HEK293 (cell line): ENCODE results near the gene MSTN.

Source experiments
- CTCF ChIA-PET: fragments of 350-600 bp; formaldehyde crosslinking; extraction: SDS; loops from one replicate; lab custom pipeline; 2021; ENCODE audit warnings: antibody characterized with exemption; lab: Yijun Ruan, JAX
- POLR2A ChIA-PET: fragments of 300-600 bp; formaldehyde crosslinking; extraction: SDS; loops from one replicate; lab custom pipeline; 2020; ENCODE audit warnings: antibody characterized with exemption, inconsistent platforms; lab: Yijun Ruan, JAX
- H3K27ac ChIP-seq: fragments of 200-500 bp; sonication (Bioruptor generic); 2 replicates; pipeline ENCODE4 v1.5.1; 2014; ENCODE audit warnings: low read depth, low read length, control low read depth, inconsistent platforms; ENCODE audit errors: extremely low read depth
- H3K36me3 ChIP-seq, 2 experiments: fragments of 200-500 bp in 1 of 2; sonication (Bioruptor generic) in 1 of 2; 1 replicate in 1 of 2; 2 replicates in 1 of 2; pipeline ENCODE4 v1.5.1; 2014 to 2017; ENCODE audit warnings: inconsistent platforms in 2 of 2, low read length in 2 of 2; ENCODE audit not compliant: control insufficient read depth in 2 of 2, insufficient read depth in 1 of 2
- H3K4me1 ChIP-seq: fragments of 200-500 bp; sonication (Bioruptor generic); 2 replicates; pipeline ENCODE4 v1.5.1; 2014; ENCODE audit warnings: mild to moderate bottlenecking, low read length, inconsistent platforms; ENCODE audit not compliant: control insufficient read depth, insufficient read depth
- H3K4me3 ChIP-seq: 2 replicates; pipeline ENCODE4 v1.5.1; 2011; ENCODE audit warnings: low read depth, mild to moderate bottlenecking, control low read depth, low read length, moderate library complexity
- H3K9me3 ChIP-seq: fragments of 200-500 bp; sonication (Bioruptor generic); 2 replicates; pipeline ENCODE4 v1.5.1; 2014; ENCODE audit warnings: low read depth, low read length, inconsistent platforms; ENCODE audit not compliant: control insufficient read depth, insufficient read depth
- CTCF ChIP-seq: fragments of 450-650 bp; formaldehyde crosslinking; IDR thresholded peaks from 2 replicates; pipeline ENCODE4 v1.5.1; 2016; ENCODE audit warnings: missing biosample characterization, missing genetic modification characterization
- ELK4 ChIP-seq: IDR thresholded peaks from 2 replicates; pipeline ENCODE4 v1.6.1; 2011; ENCODE audit warnings: mild to moderate bottlenecking, low read depth, low read length, borderline replicate concordance
- KLF16 ChIP-seq: fragments of 450-650 bp; formaldehyde crosslinking; IDR thresholded peaks from 2 replicates; pipeline ENCODE4 v1.5.1; 2017; ENCODE audit warnings: missing biosample characterization, missing genetic modification characterization
- PRDM4 ChIP-seq: fragments of 450-650 bp; formaldehyde crosslinking; IDR thresholded peaks from 2 replicates; pipeline ENCODE4 v1.5.1; 2017; ENCODE audit warnings: missing biosample characterization, missing genetic modification characterization
- SETDB1 ChIP-seq: IDR thresholded peaks from one replicate; pipeline ENCODE4 v1.6.1; 2017; ENCODE audit warnings: mild to moderate bottlenecking, low read length, moderate library complexity, mixed read lengths; ENCODE audit not compliant: insufficient read length
- SP3 ChIP-seq: fragments of 450-650 bp; formaldehyde crosslinking; IDR thresholded peaks from 2 replicates; pipeline ENCODE4 v1.5.1; 2016; ENCODE audit warnings: missing biosample characterization, missing genetic modification characterization
- ZFP3 ChIP-seq: fragments of 450-650 bp; formaldehyde crosslinking; IDR thresholded peaks from 2 replicates; pipeline ENCODE4 v1.5.1; 2016; ENCODE audit warnings: low read depth, missing biosample characterization, missing genetic modification characterization
- ZNF121 ChIP-seq: fragments of 450-650 bp; formaldehyde crosslinking; IDR thresholded peaks from 2 replicates; pipeline ENCODE4 v1.5.1; 2016; ENCODE audit warnings: missing biosample characterization, missing genetic modification characterization
- ZNF280D ChIP-seq: fragments of 450-650 bp; formaldehyde crosslinking; IDR thresholded peaks from 2 replicates; pipeline ENCODE4 v1.5.1; 2016; ENCODE audit warnings: missing biosample characterization, missing genetic modification characterization
- ZNF548 ChIP-seq: fragments of 450-650 bp; formaldehyde crosslinking; IDR thresholded peaks from 2 replicates; pipeline ENCODE4 v1.5.1; 2016; ENCODE audit warnings: missing biosample characterization, missing genetic modification characterization
- ZNF658 ChIP-seq: fragments of 450-650 bp; formaldehyde crosslinking; IDR thresholded peaks from 2 replicates; pipeline ENCODE4; 2016; ENCODE audit warnings: missing biosample characterization, missing genetic modification characterization
- ZNF660 ChIP-seq: fragments of 450-650 bp; IDR thresholded peaks from 2 replicates; pipeline ENCODE4 v1.5.1; 2018; ENCODE audit warnings: missing biosample characterization, mild to moderate bottlenecking, missing genetic modification characterization
- ZNF670 ChIP-seq: fragments of 450-650 bp; formaldehyde crosslinking; IDR thresholded peaks from 2 replicates; pipeline ENCODE4 v1.5.1; 2016; ENCODE audit warnings: missing biosample characterization, missing genetic modification characterization, low read depth
- ZNF747 ChIP-seq: fragments of 450-650 bp; formaldehyde crosslinking; IDR thresholded peaks from 2 replicates; pipeline ENCODE4 v1.5.1; 2016; ENCODE audit warnings: missing biosample characterization, missing genetic modification characterization
- ZNF776 ChIP-seq: fragments of 450-650 bp; formaldehyde crosslinking; IDR thresholded peaks from 2 replicates; pipeline ENCODE4 v1.5.0; 2017; ENCODE audit warnings: missing biosample characterization, missing genetic modification characterization, borderline replicate concordance
- ZNF830 ChIP-seq: fragments of 450-650 bp; IDR thresholded peaks from 2 replicates; pipeline ENCODE4 v1.5.0; 2018; ENCODE audit warnings: missing biosample characterization, missing genetic modification characterization, low read depth, mild to moderate bottlenecking, moderate library complexity
- TF ChIP-seq, protein P1 (sequence below): fragments of 450-650 bp; formaldehyde crosslinking; IDR thresholded peaks from 2 replicates; pipeline ENCODE4 v1.5.1; 2016; ENCODE audit warnings: missing biosample characterization, missing genetic modification characterization

MSTN gene

GRCh38 chr2:190088917-190089316 lies 26.4 kb upstream of the MSTN start (continued):
- TF ChIP-seq ZNF280D (tag by site-specific recombination) (no peak), CTCF (peak; percentile 58; the same call in 1 of the 2 replicates), ZNF776 (tag by site-specific recombination) (no peak), SETDB1 (no peak), ZNF660 (tag by site-specific recombination) (peak; percentile 42; the same call in 1 of the 2 replicates)

DNA sequence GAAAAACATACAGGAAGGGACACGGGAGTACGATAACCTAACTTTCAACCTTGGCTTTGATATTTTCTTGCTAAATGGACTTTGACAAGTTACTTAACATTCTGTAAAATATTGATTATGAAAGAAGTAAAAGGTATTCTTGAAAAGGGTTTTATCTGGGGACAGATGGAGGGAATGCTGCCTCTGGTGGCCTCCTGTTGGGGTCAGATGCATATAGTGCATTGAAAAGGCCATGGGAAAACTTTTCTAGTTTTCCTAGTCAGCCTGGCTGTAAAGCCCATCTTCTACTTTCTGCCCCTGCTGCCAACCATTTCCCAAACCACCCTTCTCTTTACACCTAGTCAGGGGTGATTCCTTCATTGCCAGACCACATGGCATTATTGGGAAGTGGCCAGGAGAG lies 22.2 kb upstream of the MSTN start:
- H3K36me3 ChIP-seq = no peaks in the 10 kb centered on the region
- TF ChIP-seq ZNF830 (tag by site-specific recombination) (no peak), PRDM4 (tag by site-specific recombination) (no peak), ZFP3 (tag by site-specific recombination) (no peak), ZNF747 (no peak), ZNF121 (tag by site-specific recombination) (no peak), SP3 (tag by site-specific recombination) (no peak), KLF16 (tag by site-specific recombination) (no peak), ZNF660 (tag by site-specific recombination) (no peak), ZNF548 (tag by site-specific recombination) (no peak), ZNF670 (tag by site-specific recombination) (no peak)
- TF ChIP-seq, all 188 proteins: peak for 0
- ChIA-PET POLR2A (no interaction called here), CTCF (interaction anchor here (0.6 kb wide), 1 partner anchor 58 kb away, joined by 3 read pairs; no protein-coding TSS in a partner anchor)
- H3K9me3 ChIP-seq = no peaks in the 10 kb centered on the region
- no peak overlapping the region for H3K27ac ChIP-seq
- H3K4me1 ChIP-seq = no peaks in the 10 kb centered on the region
- H3K4me3 ChIP-seq = no peak overlapping the region

DNA sequence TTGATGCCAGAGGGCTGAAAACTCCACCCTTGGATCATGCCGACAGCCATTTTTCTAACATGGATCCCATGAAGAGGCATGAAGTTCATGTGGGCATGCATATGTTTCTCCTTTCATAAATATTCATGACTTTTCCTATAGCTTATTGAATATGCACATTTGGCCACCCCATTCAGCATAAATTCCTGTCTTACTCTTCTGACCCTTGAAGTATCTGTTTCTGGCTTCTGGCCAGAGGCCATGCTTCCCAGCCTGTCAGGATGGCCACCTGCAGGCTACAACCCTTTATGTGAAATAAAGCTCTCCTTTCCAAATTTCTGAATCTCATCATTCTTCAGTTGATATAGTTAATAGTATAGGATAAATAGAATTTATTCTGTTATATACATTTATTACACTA lies 19.6 kb upstream of the MSTN start:
- TF ChIP-seq ZNF658 = no peak
- no peak for TF ChIP-seq KLF16 (tag by site-specific recombination)
- TF ChIP-seq ELK4 = no peak
- TF ChIP-seq, protein P1, sequence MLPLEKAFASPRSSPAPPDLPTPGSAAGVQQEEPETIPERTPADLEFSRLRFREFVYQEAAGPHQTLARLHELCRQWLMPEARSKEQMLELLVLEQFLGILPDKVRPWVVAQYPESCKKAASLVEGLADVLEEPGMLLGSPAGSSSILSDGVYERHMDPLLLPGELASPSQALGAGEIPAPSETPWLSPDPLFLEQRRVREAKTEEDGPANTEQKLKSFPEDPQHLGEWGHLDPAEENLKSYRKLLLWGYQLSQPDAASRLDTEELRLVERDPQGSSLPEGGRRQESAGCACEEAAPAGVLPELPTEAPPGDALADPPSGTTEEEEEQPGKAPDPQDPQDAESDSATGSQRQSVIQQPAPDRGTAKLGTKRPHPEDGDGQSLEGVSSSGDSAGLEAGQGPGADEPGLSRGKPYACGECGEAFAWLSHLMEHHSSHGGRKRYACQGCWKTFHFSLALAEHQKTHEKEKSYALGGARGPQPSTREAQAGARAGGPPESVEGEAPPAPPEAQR (tag by site-specific recombination) = no peak
- ChIA-PET POLR2A (no interaction called here), CTCF (interaction anchor here (1.2 to 3.7 kb wide), 3 partner anchors 11 to 599 kb away, joined by 5 to 10 read pairs (median 6); no protein-coding TSS in a partner anchor)
- Histone ChIP-seq H3K9me3 (no peaks in the 10 kb centered on the region), H3K4me1 (no peaks in the 10 kb centered on the region), H3K36me3 (no peaks in the 10 kb centered on the region), H3K4me3 (no peak overlapping the region), H3K27ac (no peak overlapping the region)
